NCI-H526 (cell line): Measurements from ENCODE around the gene AOPEP.
A peak's percentile ranks its signal among the peaks of the same experiment; 100 is the strongest.

Source experiments
- DNase-seq, 2 experiments: peaks; one replicate each; lab custom pipeline; 2025; lab: John Stamatoyannopoulos, UW

Gene AOPEP

DNA sequence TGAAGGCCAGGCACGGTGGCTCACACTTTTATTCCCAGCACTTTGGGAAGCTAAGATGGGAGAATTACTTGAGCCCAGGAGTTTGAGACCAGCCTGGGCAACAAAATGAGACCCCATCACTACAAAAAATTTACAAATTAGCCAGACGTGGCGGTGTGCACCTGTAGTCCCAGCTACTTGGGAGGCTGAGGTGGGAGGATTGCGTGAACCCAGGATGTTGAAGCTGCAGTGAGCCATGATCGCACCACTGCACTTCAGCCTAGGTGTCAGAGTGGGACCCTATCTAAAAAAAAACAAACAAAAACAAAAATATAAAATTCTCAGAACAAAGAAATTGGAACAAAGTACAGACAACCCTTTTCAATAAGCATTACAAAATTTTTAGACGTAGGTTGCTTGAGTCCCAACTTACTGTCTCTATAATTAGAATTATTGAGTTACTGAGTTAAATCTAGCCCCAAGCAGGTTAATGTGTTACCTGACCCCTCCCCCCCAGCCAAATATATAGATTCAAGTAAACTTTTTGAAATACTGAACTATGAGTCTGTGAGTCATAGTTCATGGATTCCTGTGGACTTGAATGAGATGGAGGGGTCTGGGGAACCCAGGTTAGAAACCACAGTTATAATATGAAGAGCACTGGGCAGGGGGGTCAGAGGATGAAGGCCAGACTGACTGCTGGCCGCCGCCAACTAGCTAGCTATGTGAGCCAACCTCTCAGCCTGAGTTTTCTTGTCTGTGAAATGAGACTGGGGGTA lies 173.1 kb downstream of the AOPEP start:
- no peak for DNase-seq

GRCh38 chr9:94900222-94901018 lies 173.9 kb downstream of the AOPEP start:
- no peak for DNase-seq

- no peak for DNase-seq
Measured at GRCh38 chr9:94901019-94901363, 174.5 kb downstream of the AOPEP start.

- DNase-seq = no peak
Measured at GRCh38 chr9:94903961-94904421, 177.5 kb downstream of the AOPEP start.

- DNase-seq = peak; percentile 66 to 71
Measured at GRCh38 chr9:94904806-94905205, 178.3 kb downstream of the AOPEP start.

DNA sequence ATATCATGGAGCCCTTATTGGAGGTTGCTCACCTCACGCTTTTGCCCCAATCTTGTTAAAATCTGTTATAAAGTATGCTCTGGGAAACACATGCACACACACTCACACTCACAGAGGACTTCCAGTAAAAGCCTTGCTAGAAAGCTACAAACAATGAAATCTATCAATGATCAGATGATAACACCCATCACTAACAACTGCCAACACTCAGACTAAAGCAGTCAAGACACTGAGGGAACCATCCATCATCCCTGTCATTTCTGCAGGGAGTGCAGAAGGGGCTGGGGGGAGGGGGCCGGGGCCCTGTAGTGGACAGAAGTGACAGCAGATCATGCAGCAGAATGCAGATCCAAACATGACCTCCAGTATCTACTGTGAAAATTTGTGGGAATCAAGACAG lies 179.1 kb downstream of the AOPEP start:
- no peak for DNase-seq

DNA sequence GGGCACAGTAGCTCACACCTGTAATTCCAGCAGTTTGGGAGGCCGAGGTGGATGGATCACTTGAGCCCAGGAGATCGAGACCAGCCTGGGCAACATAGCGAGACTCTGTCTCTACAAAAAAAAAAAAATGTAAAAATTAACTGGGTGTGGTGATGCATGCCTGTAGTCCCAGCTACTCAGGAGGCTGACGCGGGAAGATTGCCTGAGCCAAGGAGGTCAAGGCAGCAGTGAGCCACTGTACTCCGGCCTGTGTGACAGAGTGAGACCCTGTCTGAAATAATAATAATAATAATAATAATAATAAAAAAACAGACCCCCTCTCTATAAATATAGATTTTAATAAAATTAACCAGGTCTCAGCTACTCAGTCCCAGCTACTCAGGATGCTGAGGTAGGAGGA lies 179.7 kb downstream of the AOPEP start:
- DNase-seq = no peak

GRCh38 chr9:94906713-94907112 lies 180.2 kb downstream of the AOPEP start:
- DNase-seq = no peak

DNA sequence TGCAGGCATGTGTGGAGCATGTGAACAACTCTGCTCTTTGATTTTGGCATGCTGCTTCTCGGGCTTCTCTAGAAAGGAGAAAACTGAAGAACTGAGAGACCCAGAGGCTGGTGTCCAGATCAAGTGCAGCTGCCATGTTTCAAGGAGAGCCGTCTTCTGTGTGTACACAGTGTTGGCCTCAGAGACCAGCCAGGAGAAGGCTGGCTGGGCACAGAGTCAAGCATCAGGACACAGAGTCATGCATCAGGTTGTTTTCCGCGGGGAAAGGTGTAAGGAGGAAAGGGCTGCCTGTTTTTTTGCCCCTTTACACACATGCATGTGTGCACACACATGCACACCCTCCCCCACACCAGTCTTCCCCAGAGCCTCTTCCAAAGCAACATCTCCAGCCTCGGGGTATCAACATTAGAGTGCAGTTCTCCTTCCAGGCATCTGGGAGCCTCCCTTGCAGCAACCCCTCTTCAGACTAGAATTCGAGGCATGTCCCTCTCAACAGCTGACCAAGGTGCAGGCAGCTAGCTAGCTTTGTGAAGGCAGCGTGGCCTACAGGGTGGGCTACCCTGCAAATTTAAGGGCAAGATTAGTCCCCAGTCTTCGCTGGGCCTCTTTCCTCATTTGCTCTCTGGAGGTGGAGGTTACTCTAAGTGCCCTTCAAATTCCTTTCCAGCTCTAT lies 180.9 kb downstream of the AOPEP start:
- DNase-seq = no peak

GRCh38 chr9:94908011-94908563 lies 181.6 kb downstream of the AOPEP start:
- no peak for DNase-seq

- peak; percentile 41 to 71 for DNase-seq
Measured at GRCh38 chr9:94908583-94909249, 182.2 kb downstream of the AOPEP start.

GRCh38 chr9:94909250-94909894 lies 182.9 kb downstream of the AOPEP start:
- DNase-seq = no peak

- no peak for DNase-seq
Measured at GRCh38 chr9:94909965-94910730, 183.6 kb downstream of the AOPEP start.

GRCh38 chr9:94911211-94911610 lies 184.7 kb downstream of the AOPEP start:
- no peak for DNase-seq

GRCh38 chr9:94911986-94912635 lies 185.6 kb downstream of the AOPEP start:
- no peak for DNase-seq

- peak in 1 of 2 experiments; percentile 20 for DNase-seq
Measured at GRCh38 chr9:94912700-94913249, 186.3 kb downstream of the AOPEP start.

DNA sequence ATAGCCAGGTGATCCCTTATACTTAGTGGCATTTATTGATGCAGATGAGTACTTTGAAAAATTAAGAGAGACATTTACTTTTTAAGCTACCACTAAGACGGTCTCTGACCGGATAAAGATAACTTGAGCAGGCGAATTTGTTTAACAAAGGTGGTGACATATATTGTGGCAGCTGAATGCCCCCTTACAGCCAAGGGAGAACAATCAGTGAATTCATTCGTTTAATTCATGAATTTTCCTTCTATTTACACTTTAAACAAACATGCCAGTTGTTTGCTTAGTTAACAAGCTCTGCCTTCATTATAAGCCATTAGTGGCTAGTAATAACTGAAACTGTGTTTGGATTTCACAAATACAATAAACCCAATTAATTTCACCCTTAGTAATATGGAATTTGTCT lies 187.1 kb downstream of the AOPEP start:
- DNase-seq = peak; percentile 77 to 84

DNA sequence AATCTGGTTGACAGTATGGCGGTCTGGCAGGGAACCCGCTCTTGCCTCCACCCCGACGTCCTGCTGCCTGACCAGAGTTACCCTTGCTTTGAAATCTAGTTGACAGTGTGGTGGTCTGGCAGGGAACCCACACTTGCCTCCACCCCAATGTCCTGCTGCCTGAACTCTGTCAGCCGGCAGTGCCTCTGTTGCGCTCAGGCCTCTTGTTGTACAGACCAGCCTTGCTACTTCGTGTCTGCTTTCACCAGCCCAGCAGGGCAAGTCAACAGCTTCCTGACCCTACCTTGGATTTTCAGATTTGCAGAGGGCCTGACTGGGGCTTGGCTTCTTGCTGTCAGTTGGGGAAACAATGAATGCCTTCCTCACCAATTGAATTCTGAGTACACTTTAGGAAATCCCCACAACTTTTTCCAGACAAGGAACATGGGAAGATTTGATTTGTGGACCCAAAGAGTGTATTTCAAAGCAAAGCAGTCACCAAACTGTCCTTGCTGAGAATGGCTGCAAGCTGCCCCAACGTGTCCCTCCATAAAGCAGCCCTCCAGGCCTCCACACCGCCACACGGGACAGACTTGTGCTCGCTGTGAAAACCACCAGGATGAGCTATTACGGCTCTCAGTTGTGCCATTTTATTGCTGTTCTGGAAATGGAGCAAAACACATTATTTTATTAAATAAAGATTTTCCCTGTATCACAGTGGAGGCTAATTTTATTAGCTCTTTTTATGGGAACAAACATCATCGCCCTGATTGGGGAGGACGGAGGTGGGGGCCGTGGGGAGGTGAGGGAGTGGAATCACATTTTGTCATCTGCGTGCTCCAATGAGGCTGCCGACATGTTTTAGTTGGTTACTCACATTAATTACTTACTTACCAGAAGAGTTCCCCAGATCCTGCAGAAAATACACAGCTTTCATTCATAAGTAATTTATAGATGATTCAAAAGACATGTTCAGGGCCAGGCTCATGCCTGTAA lies 189.3 kb downstream of the AOPEP start:
- DNase-seq = no peak

DNA sequence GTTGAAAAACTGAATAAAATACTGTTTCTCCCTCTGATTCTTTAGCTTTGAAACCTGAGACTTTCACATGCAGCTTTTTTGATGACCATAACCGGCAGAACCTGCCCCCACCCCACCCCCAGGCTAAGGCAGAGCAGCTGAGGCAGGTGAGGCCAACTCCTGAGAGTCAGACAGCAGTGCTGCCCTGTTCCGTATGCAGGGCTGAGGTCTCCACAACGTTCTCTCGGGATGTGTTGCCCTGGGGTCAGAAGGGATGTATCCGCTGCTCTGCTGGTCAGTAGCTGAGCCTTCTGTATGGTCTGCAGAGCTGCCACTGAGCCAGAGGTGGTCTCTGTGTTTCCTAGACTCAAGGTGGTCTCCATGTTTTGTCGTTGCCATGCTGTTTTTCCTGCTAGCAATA lies 190.5 kb downstream of the AOPEP start:
- peak; percentile 68 to 79 for DNase-seq
